Breast epithelium (tissue), 3 donors: ENCODE data around the gene CHD6.

Source experiments
- POLR2A ChIP-seq: fragments of 450-650 bp; IDR thresholded peaks from one replicate; pipeline ENCODE4 v1.6.1; 2016; ENCODE audit warnings: antibody characterized with exemption, mild to moderate bottlenecking, moderate library complexity
- TF ChIP-seq, protein P1 (sequence below), 3 donors: fragments of 450-650 bp; IDR thresholded peaks; one replicate each; pipeline ENCODE4 v1.5.1; 2016 to 2017; ENCODE audit warnings: antibody characterized with exemption in 3 of 3, mild to moderate bottlenecking in 3 of 3, moderate library complexity in 3 of 3

DNA sequence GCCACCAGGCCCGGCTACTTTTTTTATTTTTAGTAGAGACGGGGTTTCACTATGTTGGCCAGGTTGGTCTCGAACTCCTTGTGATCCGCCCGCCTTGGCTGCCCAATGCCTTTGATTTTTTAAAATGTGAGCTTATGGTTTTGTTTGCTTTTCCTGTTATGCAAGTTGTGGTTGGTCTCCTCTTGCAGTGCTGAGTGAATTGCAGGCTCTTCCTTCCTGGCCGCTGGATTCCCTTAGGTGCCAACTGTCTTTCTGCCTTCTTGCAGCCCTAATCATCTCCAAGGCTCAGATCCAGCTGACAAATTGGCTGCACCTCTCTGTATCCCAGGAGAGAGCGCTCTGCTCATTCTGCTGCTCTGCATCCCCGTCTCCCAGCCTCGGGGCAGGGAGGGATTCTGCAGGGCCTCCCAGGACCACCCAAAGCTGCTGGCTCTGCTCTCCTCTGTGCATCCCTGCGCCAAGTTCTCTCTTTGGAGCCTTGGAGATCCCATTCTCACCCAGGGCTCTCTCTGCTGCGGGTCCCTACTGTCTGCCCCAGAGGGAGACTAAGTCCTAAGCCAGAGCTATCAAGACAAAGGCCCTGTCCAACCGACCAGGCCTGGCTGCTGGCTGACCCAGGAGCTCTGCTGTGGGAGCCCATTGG, 237.5 kb downstream of the CHD6 start:
- TF ChIP-seq, protein P1, sequence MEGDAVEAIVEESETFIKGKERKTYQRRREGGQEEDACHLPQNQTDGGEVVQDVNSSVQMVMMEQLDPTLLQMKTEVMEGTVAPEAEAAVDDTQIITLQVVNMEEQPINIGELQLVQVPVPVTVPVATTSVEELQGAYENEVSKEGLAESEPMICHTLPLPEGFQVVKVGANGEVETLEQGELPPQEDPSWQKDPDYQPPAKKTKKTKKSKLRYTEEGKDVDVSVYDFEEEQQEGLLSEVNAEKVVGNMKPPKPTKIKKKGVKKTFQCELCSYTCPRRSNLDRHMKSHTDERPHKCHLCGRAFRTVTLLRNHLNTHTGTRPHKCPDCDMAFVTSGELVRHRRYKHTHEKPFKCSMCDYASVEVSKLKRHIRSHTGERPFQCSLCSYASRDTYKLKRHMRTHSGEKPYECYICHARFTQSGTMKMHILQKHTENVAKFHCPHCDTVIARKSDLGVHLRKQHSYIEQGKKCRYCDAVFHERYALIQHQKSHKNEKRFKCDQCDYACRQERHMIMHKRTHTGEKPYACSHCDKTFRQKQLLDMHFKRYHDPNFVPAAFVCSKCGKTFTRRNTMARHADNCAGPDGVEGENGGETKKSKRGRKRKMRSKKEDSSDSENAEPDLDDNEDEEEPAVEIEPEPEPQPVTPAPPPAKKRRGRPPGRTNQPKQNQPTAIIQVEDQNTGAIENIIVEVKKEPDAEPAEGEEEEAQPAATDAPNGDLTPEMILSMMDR (IDR thresholded peaks at IDR 0.05), result no peak
- no peak for TF ChIP-seq POLR2A
